Stimulated activated CD4-positive, alpha-beta T cell treated with anti-CD3 and anti-CD28 coated beads, Interleukin-12 subunit alpha, Interleukin-12 subunit beta, amount 100 ng/mL, for 4 hours (primary cell): ENCODE data around the gene EPHB4.
"Not testable (repeated sequence)": the region's sequence is repeated elsewhere in the genome, so short reads cannot be mapped to it uniquely, and the experiment has no call there.

ENCODE experiments used
- DNase-seq: peaks from one replicate; pipeline ENCODE4 v3.0.0-alpha.2; 2020

Gene EPHB4

DNA sequence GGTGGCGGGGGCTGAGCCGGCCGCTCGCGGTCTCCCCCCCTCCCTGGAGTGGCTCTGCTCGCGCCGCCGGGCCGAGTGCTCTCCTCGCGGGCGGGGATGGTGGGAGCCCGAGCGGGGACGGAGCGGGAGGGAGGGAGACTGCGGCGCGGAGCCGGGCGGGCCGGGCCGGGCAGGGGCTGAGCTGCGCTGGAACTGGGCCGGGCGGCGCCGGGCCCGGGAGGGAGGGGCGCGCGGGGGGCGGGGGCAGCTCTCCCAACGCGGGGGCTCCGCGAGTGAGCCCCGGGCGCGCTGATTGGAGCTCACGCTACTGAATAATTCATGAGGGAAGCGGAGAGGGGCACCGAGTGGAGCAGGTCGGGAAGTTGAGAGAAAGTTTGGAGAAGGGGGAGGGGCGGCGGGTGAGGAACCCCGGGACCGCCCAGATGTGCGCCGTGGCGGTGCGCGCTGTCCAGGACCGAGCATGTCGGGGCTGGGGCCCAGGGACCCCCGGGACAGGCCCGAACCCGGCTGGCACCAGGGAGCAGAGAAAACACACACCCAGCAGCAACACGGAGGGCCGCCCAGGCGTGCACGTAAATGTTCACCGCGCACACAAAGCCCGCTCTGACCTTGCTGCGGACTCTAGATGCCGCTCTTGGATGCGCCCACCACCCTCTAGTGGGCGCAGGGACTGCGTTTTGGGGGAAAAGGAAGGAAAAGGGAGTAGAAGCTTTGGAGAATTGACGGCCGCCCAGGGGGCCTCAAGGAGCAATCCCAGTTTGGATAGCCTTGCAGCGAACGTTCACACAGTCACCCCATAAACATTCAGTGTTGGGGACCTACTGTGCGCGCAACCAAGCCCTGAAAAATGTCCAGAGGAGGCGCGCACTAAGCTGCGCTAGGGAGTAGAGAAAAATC lies at the start of gene EPHB4:
Gene EPHB4, minus strand, starts transcription at position 194 of the 897 bp plus-strand sequence. CDS start 493 bp downstream, outside the sequence.
- DNase-seq: peak; percentile 2

DNA sequence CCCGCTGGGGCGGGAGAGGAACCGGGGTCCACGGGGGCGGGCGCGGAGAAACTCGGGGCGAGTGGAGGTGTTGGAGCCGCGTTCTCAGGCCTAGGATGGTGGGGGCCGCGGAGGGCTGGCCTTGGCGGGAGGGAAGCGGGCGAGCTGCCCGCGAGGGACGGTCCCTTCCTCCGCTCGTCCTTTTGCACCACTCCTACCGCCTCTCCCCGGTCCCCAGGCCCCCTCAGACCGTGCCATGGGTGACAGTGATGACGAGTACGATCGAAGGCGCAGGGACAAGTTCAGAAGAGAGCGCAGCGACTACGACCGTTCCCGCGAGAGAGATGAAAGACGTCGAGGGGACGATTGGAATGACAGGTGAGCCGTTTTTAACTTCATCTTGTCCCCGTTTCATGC lies 48.0 kb upstream of the EPHB4 start:
- no peak for DNase-seq

DNA sequence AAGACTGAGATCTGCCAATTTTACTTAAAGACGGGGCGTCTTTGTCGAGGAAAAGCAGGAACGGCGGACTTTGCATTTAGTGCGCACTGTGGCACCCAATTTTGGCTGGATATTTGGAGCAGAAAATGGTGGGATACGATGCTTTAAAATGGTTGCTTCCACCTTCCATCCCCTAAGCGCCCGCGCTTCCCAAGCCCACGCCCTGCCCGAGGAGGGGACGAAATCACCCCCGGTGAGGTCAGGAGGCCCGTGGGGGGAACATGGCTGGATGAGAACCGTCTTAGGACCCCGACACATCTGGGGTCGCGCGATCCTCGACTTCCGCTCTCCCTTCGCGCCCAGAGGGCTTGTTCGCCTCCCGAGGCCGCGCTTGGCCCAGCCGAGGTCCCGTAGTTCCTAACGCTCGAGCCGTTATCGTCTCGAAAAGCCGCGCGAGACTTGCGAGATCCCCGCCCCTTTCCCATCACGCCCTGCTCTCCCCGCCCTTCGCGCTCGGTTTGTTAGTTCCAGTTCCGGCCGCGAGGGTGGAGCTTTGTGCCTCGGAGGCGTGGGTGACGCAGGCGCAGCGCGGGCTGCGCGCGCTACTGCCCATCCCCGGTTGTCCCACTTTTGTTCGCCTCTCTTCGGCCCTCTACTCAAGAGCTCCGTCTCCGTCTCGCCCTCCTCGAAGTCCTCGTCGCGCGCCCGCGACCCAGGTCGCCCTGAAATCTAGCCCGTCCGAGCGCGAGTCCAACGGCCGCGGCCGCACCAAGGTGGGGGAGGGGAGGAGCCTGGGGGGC lies 47.4 kb upstream of the EPHB4 start, which contains the start of gene SRRT:
Gene SRRT, plus strand, starts transcription at position 527 of the 779 bp plus-strand sequence. CDS start 488 bp downstream, outside the sequence.
- peak; percentile 98 for DNase-seq

DNA sequence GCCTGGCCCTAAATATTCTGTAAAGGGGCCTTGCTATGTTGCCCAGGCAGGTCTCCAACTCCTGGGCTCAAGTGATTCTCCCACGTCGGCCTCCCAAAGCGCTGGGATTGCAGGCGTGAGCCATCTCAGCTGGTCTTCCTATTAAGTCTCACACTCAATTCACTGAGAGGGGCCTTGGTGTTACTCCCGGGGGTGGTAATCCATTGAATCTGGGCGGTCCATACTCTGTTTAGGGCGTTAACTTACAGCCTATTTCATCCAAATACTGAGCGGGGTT lies 46.9 kb upstream of the EPHB4 start:
- DNase-seq: no peak

DNA sequence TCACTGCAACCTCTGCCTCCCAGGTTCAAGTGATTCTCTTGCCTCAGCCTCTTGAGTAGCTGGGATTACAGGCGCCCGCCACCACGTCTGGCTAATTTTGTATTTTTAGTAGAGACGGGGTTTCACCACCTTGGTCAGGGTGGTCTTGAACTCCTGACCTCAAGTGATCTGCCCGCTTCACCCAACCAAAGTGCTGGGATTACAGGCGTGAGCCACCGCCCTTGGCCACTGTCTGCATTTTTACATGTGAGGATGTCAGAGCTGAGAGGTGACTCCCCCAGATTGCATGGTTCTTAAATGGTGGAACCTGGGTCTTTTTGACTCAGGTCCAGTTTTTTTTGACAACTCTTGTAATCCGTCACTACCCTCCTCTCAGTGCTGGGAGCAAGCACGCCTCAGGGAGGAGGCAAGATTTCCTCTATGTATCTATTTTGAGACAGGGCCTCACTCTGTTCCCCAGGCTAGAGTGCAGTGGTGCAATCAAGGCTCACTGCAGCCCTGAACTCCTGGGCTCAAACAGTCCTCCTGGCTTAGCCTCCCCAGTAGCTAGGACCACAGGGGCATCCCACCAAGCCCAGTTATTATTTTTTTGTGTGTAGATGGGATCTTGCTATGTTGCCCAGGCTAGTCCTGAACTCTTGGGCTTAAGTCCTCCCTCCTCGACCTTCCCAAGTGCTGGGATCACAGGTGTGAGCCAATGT lies 46.4 kb upstream of the EPHB4 start:
- DNase-seq: no peak

DNA sequence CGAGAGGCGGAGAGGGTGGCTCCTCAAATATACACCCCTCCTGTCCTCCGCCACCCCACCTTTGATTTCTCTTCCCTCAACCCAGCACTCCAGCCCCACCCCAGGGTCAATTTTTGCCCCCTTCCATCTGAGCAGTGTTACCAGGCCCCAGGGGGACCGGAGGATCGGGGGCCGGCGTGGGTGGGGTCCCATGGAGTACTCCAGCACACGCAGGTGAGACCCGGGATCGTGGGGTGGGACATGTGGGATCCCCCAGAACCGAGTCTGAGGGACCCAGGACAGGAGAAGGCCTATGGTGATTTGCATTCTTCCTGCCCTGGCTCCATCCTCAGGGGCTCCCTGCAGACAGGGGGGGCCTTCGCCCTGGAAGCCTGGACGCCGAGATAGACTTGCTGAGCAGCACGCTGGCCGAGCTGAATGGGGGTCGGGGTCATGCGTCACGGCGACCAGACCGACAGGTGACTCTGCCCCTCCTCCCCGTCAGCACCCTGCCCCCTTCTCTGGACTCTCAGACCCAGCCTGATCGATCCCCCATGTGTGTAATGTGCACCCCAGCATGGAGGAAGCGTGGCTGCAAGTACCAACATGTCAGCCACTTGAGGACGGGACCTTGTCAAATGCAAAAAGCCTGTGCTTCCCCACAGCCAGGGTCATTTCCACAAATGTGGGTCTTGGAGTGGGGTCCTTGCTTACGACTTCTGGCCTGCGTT lies 40.6 kb upstream of the EPHB4 start:
- no peak for DNase-seq

DNA sequence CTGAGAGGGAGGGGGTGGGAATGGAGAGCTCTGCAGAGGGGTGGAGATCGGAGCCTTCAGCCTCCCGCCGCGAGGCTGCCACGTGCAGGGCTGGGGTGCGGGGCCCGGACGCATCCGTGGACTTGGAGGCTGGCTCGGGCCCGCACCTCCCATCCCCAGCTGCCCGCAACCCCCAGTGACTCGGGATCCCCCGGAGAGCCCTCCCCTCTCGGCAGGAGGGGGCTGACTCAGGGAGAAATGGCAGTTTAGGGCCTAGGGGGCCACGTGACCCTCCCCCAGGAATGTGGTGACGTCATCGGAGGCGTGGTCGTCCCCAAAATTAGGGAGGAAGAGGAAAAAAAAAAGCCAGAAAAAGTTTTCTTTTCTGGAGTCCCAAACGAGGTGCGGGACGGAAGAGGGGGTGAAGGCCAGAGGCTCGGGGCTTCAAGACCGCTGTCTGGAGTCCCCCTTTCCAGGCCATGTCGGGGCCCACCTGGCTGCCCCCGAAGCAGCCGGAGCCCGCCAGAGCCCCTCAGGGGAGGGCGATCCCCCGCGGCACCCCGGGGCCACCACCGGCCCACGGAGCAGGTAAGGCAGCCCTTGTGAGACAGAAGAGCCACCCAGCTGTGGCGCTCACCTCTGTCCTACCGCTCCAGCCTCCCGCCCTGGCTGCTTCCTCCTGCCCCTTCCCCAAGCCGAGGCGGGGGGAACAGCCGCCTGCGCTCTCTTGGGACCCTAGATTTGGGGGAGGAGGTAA lies 39.9 kb upstream of the EPHB4 start, which contains the start of gene TRIP6:
Gene TRIP6, plus strand, starts transcription at position 348 of the 736 bp plus-strand sequence. Its CDS starts 111 bp downstream, at position 459.
- peak; percentile 69 for DNase-seq

DNA sequence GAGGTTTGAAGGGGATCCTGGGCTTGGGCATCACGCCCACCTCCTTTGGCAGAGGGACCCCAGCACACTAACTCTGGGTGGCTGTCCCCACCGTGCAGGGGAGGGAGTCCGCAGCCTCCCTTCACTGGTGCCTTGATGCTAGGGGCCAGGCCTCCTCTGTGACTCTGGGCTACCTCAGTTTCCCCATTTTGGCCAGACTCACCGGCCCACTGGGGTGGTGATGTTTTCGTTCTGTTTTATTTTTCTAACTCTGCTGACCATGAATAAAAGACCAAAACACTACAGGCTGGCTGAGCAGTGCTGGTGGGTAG lies 39.4 kb upstream of the EPHB4 start:
- no peak for DNase-seq

DNA sequence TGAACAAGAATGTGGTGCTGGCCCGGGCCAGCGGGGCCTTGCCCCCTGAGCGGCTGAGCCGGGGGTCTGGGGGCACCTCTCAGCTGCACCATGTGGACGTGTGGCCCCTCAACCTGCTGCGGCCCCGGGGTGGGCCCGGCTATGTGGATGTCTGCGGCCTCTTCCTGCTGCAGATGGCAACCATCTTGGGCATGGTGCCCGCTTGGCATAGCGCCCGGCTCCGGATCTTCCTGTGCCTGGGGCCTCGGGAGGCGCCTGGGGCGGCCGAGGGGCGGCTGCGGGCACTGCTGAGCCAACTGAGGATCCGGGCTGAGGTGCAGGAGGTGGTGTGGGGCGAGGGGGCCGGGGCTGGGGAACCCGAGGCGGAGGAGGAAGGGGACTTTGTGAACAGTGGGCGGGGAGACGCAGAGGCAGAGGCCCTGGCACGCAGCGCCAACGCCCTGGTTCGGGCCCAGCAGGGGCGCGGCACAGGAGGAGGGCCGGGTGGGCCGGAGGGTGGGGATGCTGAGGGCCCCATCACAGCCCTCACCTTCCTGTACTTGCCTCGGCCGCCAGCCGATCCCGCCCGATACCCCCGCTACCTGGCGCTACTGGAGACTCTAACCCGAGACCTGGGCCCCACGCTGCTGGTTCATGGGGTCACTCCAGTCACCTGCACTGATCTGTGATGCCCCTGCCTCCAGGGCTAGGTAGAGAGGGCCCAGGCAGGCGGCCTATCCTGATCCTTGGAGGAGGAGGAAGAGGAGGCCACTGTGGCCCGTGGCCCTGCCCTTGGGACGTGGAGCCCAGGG lies 38.8 kb upstream of the EPHB4 start:
- peak; percentile 38 for DNase-seq

DNA sequence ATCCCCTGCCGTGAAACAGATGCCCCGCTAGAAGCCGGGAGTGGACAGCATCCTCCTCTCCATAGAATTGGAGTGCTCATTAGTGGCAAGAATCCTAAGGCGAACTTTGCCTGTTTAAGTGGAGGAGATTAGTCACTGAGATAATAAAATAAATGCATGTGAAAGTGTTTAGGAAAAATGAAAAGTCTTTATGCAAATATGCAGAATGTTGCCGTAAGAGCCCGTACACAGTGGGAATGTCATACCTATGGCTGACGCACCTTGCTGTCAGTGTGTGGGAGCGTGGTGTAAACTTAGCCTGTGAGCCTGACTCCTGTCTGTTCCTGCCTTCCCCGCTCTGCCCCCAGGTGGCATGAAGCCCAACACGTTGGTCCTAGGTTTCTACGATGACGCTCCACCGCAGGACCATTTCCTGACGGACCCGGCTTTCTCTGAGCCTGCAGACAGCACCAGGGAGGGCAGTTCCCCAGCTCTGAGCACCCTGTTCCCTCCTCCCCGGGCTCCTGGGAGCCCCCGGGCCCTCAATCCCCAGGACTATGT lies 38.1 kb upstream of the EPHB4 start:
- no peak for DNase-seq

DNA sequence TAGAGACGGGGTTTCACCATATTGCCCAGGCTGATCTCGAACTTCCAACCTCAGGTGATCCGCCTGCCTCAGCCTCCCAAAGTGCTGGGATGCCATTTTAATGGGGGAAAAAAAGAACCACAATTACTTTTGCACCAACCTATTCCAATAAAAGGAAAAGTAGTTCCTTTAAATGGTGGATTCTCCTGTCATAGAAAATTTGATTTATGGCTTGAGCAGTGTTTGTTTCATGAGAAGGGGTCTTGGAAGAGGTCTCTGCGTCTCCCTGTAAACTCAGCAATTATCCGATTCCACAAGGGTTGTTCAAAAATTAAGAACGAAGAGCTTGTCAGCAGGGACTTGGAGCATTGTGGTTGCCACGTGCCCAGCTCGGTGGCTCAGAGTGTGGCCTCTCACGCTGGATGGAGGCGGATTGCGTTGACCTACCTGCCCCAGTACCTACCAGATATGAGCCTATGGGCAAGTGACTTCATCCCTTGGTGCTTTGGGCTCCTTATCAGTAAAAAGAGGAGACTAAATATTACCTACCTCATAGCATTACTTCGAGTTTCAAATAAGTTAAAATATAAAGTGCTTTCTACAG lies 37.0 kb upstream of the EPHB4 start:
- DNase-seq: no peak

DNA sequence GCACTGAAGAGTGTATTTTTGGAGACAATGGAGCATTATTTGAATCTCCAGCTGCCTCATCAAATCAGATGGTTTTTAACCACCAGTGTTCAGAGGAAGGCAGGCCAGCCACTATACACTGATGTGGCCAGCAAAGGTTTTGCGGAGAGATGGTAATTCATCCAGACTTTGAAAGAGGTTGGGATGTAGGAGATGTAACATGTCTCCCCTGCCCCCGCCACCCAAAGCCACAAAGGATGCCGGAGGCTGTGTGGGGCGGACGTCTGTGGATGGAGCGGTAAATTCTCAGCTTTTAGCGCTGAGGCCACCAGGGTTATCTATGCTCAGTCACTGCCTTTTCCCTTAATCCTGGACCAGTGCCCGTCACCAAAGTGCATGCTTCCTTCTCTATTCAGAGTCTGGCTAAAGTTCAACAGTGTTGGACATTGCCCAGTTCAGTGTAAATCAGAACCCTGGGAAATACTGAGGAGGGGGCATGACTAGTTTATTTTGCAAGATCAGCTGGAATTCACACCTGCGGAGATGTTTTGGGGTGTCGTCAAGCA lies 36.2 kb upstream of the EPHB4 start:
- no peak for DNase-seq

DNA sequence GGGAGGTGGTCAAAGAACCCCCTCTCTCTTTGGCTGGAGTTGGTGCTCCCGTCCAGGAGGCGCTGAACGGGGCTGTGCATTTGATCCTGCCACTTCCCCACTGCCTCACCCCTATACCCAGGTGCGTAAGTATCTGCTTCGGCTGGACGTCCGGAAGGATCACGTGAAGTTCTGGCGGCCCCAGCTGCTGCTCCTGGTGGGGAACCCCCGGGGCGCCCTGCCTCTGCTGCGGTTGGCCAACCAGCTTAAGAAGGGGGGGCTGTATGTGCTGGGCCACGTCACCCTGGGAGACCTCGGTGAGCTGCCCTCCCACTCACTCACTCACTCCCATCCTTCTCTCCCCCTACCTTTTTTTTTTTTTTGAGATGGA lies 34.3 kb upstream of the EPHB4 start:
- no peak for DNase-seq

DNA sequence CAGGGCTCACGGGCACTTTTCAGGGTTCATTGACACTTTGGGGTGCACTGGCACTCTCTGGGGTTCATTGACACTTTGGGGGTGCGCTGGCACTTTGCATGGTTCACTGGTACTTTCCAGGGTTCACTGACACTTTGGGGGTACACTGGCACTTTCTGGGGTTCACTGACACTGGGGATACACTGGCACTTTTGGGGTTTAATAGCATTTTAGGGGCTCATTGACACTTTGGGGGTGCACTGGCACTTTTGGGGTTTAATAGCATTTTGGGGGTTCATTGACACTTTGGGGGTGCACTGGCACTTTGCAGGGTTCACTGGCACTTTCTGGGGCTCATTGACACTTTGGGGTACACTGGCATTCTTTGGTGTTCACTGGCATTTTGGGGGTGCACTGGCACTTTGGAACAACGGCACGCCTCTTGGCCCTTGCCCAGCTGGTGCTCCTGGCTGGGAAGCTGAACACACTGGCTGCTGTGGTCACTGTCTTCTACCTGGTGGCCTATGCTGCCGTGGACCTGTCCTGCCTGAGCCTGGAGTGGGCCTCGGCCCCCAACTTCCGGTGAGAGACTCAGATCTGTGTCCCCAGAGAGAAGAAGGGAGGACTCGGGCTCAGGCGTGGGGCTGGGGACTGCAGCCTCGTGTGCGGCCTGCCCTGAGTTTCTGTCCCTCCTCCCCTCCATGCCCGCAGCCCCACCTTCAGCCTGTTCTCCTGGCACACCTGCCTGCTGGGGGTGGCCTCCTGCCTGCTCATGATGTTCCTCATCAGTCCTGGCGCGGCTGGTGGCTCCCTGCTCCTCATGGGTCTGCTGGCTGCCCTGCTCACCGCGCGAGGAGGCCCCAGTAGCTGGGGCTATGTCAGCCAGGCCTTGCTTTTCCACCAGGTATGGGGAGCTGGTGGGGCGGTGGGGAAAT lies 33.6 kb upstream of the EPHB4 start:
- DNase-seq: no peak

DNA sequence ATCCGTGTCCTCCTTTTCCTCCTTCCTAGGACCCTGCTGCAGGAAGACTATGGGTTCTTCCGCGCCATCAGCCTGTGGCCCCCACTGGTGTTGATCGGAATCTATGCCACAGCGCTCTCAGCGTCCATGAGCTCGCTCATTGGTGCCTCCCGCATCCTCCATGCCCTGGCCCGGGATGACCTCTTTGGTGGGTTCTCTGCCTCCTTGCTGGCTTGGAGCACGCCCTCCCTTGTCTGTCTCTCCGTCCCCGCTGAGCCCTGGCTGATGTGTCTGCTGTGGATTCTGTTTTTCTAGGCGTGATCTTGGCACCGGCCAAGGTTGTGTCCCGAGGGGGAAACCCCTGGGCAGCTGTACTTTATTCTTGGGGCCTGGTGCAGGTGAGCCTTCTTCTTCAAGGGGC lies 32.5 kb upstream of the EPHB4 start:
- no peak for DNase-seq

DNA sequence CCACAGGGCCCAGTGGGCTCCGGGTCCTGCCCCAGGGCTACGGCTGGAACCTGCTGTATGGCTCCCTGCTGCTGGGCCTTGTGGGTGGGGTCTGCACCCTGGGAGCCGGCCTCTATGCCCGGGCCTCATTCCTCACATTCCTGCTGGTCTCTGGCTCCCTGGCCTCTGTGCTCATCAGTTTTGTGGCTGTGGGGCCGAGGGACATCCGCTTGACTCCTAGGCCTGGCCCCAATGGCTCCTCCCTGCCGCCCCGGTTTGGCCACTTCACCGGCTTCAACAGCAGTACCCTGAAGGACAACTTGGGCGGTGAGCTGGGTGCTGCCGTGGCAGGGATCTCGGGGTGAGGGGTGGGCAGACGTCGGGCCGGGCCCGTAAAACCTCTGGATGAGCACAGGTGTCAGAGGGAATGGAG lies 29.6 kb upstream of the EPHB4 start:
- no peak for DNase-seq

DNA sequence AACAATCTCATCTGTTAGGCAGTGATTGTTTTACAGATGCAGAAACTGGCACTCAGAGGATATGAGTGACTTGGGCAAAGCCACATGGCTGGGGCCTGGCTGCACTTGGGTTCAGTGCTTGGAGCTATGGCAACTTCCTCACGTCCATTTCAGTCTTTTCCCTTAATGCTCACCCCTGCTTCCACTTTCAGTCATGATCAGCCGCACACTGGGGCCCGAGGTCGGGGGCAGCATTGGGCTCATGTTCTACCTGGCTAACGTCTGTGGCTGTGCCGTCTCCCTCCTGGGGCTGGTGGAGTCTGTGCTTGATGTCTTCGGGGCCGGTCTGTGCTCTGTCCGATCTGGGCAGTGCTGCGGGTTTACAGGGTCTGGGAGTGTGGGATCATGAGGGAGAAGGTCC lies 28.2 kb upstream of the EPHB4 start:
- DNase-seq: no peak

DNA sequence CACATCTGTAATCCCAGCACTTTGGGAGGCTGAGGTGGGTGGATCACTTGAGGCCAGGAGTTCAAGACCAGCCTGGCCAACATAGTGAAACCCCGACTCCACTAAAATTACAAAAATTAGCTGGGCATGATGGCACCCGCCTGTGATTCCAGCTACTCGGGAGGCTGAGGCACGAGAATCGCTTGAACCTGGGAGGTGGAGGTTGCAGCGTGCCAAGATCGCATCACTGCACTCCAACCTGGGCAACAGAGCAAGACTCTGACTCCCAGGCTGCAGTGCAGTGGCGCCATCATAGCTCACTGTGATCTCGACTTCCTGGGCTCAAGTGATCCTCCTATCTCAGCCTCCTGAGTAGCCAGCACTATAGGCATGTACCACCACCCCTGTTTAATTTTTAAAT lies 27.6 kb upstream of the EPHB4 start:
- not testable (repeated sequence) for DNase-seq
